Nephron progenitor cell (in vitro differentiated cells): ENCODE results near the gene CREB3L2.

ENCODE experiments used
- DNase-seq: peaks from one replicate; pipeline ENCODE4 v3.0.0; 2021
- H3K27ac Mint-ChIP-seq: 2 replicates; pipeline ENCODE4 v1.8.0; 2021; ENCODE audit warnings: mild to moderate bottlenecking, moderate library complexity, mixed read lengths
- H3K27me3 Mint-ChIP-seq: 2 replicates; pipeline ENCODE4 v1.8.0; 2021; ENCODE audit warnings: mild to moderate bottlenecking, low read depth, mixed read lengths; ENCODE audit not compliant: poor library complexity
- H3K36me3 Mint-ChIP-seq: 2 replicates; pipeline ENCODE4 v1.8.0; 2021; ENCODE audit warnings: low read depth, mixed read lengths
- H3K4me1 Mint-ChIP-seq: 2 replicates; pipeline ENCODE4 v1.8.0; 2021; ENCODE audit warnings: mixed read lengths
- H3K4me3 Mint-ChIP-seq: 2 replicates; pipeline ENCODE4 v1.8.0; 2021; ENCODE audit warnings: mild to moderate bottlenecking, moderate library complexity, mixed read lengths
- H3K9me3 Mint-ChIP-seq: 2 replicates; pipeline ENCODE4 v1.8.0; 2021; ENCODE audit warnings: mild to moderate bottlenecking, moderate library complexity, mixed read lengths
- CTCF ChIP-seq: fragments of 200-600 bp; sonication (generic); IDR thresholded peaks from 2 replicates; pipeline ENCODE4 v1.5.0; 2021; ENCODE audit warnings: antibody characterized with exemption

The CREB3L2 gene

GRCh38 chr7:137880432-137880831 lies 121.5 kb downstream of the CREB3L2 start:
- H3K27ac Mint-ChIP-seq, result no peak overlapping the region
- no peak overlapping the region for H3K4me3 Mint-ChIP-seq
- no peak for TF ChIP-seq CTCF
- H3K36me3 Mint-ChIP-seq, result peaks cover 98% of the 10 kb centered on the region
- H3K4me1 Mint-ChIP-seq, result peaks cover 35% of the 10 kb centered on the region
- H3K27me3 Mint-ChIP-seq, result no peaks in the 10 kb centered on the region
- peaks cover 29% of the 10 kb centered on the region for H3K9me3 Mint-ChIP-seq
- DNase-seq, result no peak

- Mint-ChIP-seq H3K4me1 (peaks cover 42% of the 10 kb centered on the region), H3K27ac (peak overlapping the region; percentile 11), H3K9me3 (peaks cover 29% of the 10 kb centered on the region), H3K4me3 (no peak overlapping the region), H3K27me3 (no peaks in the 10 kb centered on the region), H3K36me3 (peaks cover 96% of the 10 kb centered on the region)
- DNase-seq, result peak; percentile 10
- no peak for TF ChIP-seq CTCF
Observed at GRCh38 chr7:137879357-137880158, 122.3 kb downstream of the CREB3L2 start.

GRCh38 chr7:137878333-137878961 lies 123.4 kb downstream of the CREB3L2 start:
- no peak for TF ChIP-seq CTCF
- H3K27me3 Mint-ChIP-seq, result no peaks in the 10 kb centered on the region
- peak overlapping the region; percentile 31 for H3K27ac Mint-ChIP-seq
- H3K36me3 Mint-ChIP-seq, result peaks cover 92% of the 10 kb centered on the region
- no peak for DNase-seq
- peaks cover 29% of the 10 kb centered on the region for H3K9me3 Mint-ChIP-seq
- no peak overlapping the region for H3K4me3 Mint-ChIP-seq
- H3K4me1 Mint-ChIP-seq, result peaks cover 53% of the 10 kb centered on the region

GRCh38 chr7:137877027-137877675 lies 124.7 kb downstream of the CREB3L2 start:
- Mint-ChIP-seq H3K9me3 (peaks cover 20% of the 10 kb centered on the region), H3K4me1 (peaks cover 55% of the 10 kb centered on the region), H3K27me3 (no peaks in the 10 kb centered on the region), H3K36me3 (peaks cover 90% of the 10 kb centered on the region), H3K27ac (no peak overlapping the region), H3K4me3 (no peak overlapping the region)
- no peak for TF ChIP-seq CTCF
- no peak for DNase-seq

- H3K9me3 Mint-ChIP-seq, result peaks cover 8% of the 10 kb centered on the region
- H3K4me3 Mint-ChIP-seq, result no peak overlapping the region
- no peak for TF ChIP-seq CTCF
- no peak for DNase-seq
- peak overlapping the region; percentile 36 for H3K27ac Mint-ChIP-seq
- H3K36me3 Mint-ChIP-seq, result peaks cover 85% of the 10 kb centered on the region
- no peaks in the 10 kb centered on the region for H3K27me3 Mint-ChIP-seq
- H3K4me1 Mint-ChIP-seq, result peaks cover 55% of the 10 kb centered on the region
Observed at GRCh38 chr7:137875746-137876145, 126.1 kb downstream of the CREB3L2 start.
